Right renal cortex interstitium (tissue), 3 donors: Measurements from ENCODE around the gene CEP85L. TPM values are rescaled to one million over a fixed set of nuclear protein-coding genes. Genes with fewer than 3 reads are reported as not detected.

Experiments
- DNase-seq, 3 donors: peaks; one replicate each; pipeline ENCODE4 v3.0.0-alpha.2; 2013; ENCODE audit warnings: low read depth in 3 of 3, low spot score in 2 of 3
- polyA plus RNA-seq, 3 donors: library from polyadenylated mRNA; unstranded; fragments of 120-200 nt; gene quantifications; one replicate each; pipeline ENCODE4 v1.2.1, GENCODE V29; 2013; ENCODE audit not compliant: insufficient read length in 3 of 3

The CEP85L gene
- polyA plus RNA-seq = 1 to 10 TPM; 7.6 to 8.6 (median 8.2) TPM

DNA sequence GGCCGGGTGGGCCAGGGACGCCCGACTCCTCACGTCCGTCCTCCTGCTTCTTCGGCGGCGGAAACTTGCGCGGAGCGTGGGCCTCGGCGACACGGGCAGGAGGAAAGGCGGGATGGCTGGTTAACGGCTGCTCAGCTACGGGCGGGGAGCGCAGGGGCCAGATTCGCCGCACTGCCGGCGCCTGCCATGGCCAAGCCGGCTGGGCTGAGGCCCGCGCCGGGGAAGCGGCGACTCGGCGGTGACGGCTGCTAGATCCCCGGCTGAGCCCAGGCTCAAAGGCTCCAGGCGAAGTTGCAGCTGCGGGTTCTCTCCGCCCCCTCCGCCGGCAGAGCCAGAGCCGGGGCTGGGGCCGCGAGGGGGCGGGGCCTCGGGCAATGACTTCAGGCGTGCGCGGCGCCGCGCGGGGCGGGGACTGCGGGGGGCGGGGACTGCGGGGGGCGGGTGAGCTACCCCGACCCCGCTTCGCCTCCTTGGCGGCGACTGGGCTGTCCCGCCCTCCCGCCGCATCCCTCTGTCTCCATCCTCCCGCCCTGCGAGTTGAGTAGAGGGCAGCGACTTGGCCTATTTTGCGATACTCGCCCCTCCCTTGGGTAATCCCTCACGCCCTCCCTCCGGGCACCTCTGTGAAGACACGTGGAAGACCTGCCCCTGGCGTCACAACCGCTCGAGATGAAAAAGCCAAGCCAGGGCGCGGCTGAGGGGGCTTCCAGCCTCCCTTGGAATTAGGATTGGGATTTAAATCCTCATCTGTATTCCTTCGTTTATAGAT is at the start of gene CEP85L:
CEP85L (minus strand) TSS at position 310 of the 769 bp plus-strand sequence. CDS start 322 bp downstream, outside the sequence.
- peak in 2 of 3 donors; percentile 85 for DNase-seq

GRCh38 chr6:118700531-118700930 is 49.1 kb upstream of the CEP85L start:
- no peak for DNase-seq

GRCh38 chr6:118697554-118697953 is 46.2 kb upstream of the CEP85L start:
- DNase-seq = no peak

- DNase-seq = no peak
These were observed 44.9 kb upstream of the CEP85L start for GRCh38 chr6:118696271-118696670.

DNA sequence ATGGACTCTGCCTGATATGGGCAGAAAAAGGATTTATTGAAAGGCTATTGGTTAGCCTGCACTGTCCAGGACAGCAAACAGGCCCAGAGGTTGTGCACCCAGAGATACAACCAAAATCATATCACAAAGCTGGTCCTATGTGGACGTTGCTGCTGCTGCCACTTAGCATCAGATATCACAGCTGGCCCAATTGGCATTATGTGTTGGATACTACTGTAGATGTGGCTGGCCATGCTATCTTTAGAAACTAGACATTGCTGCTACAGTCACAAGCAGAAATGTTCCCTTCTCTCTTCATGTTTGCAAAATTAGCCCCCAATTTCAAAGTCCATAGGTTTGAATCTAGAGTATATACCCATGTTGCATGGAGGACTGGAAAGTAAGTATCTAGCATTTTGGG is 42.2 kb upstream of the CEP85L start:
- no peak for DNase-seq

DNA sequence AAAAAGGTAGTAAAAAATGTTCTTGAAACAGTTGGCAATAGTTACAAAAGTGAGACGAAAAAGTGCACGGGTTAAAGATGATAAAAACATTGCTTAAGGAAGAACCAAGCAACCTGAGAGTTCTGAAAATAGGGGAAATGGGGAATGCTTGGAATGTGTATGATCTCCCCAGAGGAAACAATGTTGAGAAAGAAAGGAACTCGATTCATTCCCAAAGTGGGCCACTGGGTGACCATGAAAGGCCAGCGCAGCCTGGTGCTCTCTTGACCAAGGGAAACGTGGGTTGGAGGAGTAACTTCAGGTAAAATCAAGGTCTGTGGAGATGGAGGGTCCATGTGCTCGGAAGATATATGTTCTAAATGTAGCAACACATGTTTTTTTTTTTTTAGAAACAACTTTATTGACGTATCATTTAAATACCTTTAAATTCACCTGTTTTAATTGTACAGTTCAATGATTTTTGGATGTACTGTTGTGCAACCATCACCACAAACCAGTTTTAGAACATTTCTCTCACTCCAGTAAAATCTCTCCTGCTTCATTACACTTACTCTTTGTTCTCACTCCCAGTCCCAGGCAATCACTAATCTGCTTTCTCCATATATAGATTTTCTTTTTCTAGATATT is 34.5 kb upstream of the CEP85L start:
- DNase-seq = no peak

- no peak for DNase-seq
These were observed 32.8 kb upstream of the CEP85L start for GRCh38 chr6:118683881-118684872.

DNA sequence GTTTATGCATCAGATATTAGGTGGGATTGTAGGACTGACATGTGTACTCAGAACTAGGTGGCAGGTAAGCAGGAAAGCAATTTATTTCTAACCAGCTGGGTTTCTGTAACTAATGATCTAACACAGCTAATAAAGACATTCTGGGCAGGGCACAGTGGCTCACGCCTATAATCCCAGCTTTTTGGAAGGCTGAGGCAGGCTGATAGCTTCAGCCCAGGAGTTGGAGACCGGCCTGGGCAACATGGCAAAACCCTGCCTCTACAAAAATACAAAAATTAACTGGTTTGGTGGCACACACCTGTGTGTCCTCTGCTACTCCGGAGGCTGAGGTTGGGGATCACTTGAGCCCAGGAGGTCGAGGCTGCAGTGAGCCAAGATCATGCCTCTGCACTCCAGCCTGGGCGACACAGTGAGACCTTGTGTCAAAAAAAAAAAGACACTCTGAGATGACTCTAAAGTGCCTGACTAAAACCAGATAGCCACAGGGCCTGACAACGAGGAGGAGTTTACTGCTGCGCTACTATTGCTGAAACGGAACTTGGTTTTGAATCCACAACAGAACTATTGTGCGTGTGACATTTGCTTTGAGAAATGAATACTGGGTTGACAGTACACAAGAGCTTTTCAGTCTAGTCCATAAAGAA is 29.2 kb upstream of the CEP85L start:
- no peak for DNase-seq

- no peak for DNase-seq
These were observed 28.0 kb upstream of the CEP85L start for GRCh38 chr6:118679327-118679901.

DNA sequence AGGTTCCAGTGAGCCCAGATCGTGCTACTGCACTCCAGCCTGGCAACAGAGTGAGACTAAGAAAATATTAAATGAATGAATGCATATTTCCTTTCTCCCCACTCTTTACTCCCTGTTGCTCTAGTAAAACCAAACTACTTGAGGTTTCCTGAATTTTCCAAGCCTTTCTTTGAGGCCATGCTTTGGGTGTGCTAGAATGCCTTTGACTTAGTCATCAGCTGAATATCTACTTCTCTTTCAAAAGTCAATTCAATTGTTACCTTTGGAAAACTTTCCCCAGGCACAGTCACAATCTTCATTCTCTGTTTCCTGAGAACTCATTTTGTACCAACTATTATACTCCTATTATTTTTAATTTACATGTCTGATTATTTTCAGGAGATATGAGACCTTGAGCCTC is 27.5 kb upstream of the CEP85L start:
- DNase-seq = no peak

- DNase-seq = no peak
These were observed 25.8 kb upstream of the CEP85L start for GRCh38 chr6:118677193-118677592.

- no peak for DNase-seq
These were observed 23.8 kb upstream of the CEP85L start for GRCh38 chr6:118675225-118675624.

GRCh38 chr6:118674772-118675171 is 23.4 kb upstream of the CEP85L start:
- DNase-seq = no peak

GRCh38 chr6:118672678-118673077 is 21.3 kb upstream of the CEP85L start:
- no peak for DNase-seq

DNA sequence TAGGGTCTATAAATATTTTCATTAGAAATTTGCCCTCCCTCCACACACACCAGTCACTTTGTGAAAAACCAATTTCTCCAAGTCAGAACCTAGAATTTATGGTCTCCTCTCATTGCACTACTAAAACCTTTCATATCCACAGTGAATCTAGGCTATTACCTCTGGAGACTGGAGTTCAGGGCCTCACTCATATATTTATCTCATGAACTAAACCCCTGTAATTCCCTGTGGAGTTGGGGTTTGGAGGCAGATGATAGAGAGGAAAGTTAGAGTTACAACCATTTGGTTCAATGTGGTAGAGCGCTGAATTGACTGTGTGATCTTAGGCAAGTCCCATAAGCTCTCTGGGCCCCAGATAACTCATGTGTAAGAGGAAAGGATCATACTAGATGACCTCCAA is 18.2 kb upstream of the CEP85L start:
- DNase-seq = no peak

DNA sequence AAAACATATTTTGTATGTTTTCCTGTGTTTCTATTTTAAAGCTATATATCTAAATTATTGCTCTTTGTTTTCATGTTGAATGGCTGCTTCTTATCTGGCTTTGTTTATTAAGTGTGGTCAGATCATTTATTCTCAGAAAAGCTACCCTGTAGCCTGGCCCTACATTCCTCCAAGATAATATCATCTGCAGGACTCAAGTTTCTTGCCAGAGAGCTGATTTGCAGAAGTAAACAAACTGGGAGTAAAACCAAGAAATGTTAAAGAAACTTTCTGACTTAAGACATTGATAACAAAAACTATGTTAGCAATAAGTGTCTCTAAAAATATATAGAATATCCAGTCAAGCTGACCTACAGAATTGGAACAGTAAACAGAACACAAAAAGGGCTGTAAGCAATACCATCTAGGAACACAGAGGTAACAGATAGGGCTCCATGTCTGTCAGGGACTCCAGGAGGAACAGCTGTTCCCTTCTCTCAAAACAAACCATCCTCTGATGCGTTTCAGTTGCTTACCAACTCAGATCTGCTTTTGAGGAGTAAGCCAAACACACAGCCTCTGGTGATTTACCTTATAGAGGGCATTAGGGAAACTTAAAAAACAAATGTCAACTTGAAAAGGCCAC is 17.5 kb upstream of the CEP85L start:
- DNase-seq = peak in 1 of 3 donors; percentile 15

GRCh38 chr6:118667988-118668387 is 16.6 kb upstream of the CEP85L start:
- no peak for DNase-seq

- no peak for DNase-seq
These were observed 13.6 kb upstream of the CEP85L start for GRCh38 chr6:118665011-118665410.
